HG03354 (cell line): ENCODE data around the gene SMNDC1.
"Not testable (repeated sequence)": the region's sequence is repeated elsewhere in the genome, so short reads cannot be mapped to it uniquely, and the experiment has no call there.

Experiments used
- ATAC-seq: cut with Tn5 transposase; IDR thresholded peaks from one replicate; pipeline ENCODE4 v1.9.1; 2021; ENCODE audit warnings: mild to moderate bottlenecking; ENCODE audit not compliant: unreplicated experiment, poor library complexity, severe bottlenecking

SMNDC1 gene

GRCh38 chr10:110259317-110259716 lies 45.4 kb downstream of the SMNDC1 start:
- ATAC-seq: no peak

- no peak for ATAC-seq
Observed at GRCh38 chr10:110258542-110258941, 46.2 kb downstream of the SMNDC1 start.

DNA sequence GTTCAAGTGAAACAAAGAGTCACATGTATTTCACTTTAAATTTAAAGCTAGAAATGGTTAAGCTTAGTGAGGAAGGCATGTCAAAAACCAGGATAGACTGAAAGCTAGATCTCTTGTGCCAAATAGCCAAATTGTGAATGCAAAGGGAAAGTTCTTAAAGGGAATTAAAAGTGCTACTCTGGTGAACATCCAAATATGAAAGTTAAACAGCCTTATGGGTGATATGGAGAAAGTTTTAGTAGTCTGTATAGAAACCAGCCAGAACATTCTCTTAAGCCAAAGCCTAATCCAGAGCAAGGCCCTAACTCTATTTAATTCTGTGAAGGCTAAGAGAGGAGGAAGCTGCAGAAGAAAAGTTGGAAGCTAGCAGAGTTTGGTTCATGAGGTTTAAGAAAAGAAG lies 50.3 kb downstream of the SMNDC1 start:
- ATAC-seq: no peak

- ATAC-seq: no peak
Observed at GRCh38 chr10:110252151-110252550, 52.6 kb downstream of the SMNDC1 start.

GRCh38 chr10:110251392-110251791 lies 53.3 kb downstream of the SMNDC1 start:
- ATAC-seq: peak; percentile 91

GRCh38 chr10:110249489-110249888 lies 55.2 kb downstream of the SMNDC1 start:
- peak; percentile 74 for ATAC-seq

- ATAC-seq: not testable (repeated sequence)
Observed at GRCh38 chr10:110247833-110248232, 56.9 kb downstream of the SMNDC1 start.

- no peak for ATAC-seq
Observed at GRCh38 chr10:110244550-110244949, 60.2 kb downstream of the SMNDC1 start.

GRCh38 chr10:110242511-110242910 lies 62.2 kb downstream of the SMNDC1 start:
- no peak for ATAC-seq

GRCh38 chr10:110241841-110242240 lies 62.9 kb downstream of the SMNDC1 start:
- peak; percentile 48 for ATAC-seq

DNA sequence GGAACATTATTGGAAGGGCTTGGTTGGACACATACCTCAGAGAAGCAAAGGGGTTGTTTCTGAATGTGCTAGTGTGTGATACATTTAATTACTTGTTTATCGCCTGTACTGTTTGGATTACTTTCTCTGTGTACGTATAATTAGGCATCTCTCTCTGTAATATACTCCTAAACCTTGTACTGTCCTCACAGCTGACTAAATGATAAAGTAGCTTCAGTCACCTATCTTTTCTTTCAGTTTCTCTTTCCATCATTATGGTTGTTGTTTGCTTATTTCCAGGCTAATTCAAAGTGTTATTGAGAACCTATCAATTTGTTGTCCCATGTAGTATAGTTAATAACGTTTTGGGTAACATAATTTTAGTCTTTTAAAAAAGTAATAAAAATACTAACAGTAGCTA lies 63.3 kb downstream of the SMNDC1 start:
- peak; percentile 64 for ATAC-seq
